Endothelial cell of umbilical vein (primary cell): ENCODE data around the gene DIP2C. TPM values are rescaled to one million over a fixed set of nuclear protein-coding genes. Genes with fewer than 3 reads are reported as not detected.

Experiments
- BruUV-seq: library from RNA; stranded (reverse); fragments of 400-500 nt; replicated peaks from 2 replicates; lab custom pipeline; 2021; lab: Mats Ljungman, UMichigan
- CTCF ChIA-PET: fragments of 300-600, 350-600 bp; sonication (Branson Sonifier 250); formaldehyde crosslinking; loops from one replicate; lab custom pipeline; 2021; ENCODE audit warnings: antibody characterized with exemption, inconsistent platforms; lab: Charles Lee
- POLR2A ChIA-PET: fragments of 300-600, 350-600 bp; sonication (Branson Sonifier 250); formaldehyde crosslinking; loops from one replicate; lab custom pipeline; 2021; ENCODE audit warnings: antibody characterized with exemption, inconsistent platforms; lab: Charles Lee
- DNase-seq: peaks from one replicate; pipeline ENCODE4 v3.0.0-alpha.2; 2011; ENCODE audit warnings: low read depth, low spot score
- FAIRE-seq: peaks from 2 replicates; lab custom pipeline; 2011; peaks lifted over from hg19 to GRCh38; lab: Jason Lieb, UNC
- H2AFZ ChIP-seq: 2 replicates; pipeline ENCODE4 v1.6.0; 2012; ENCODE audit warnings: low read depth, low read length, control low read depth, inconsistent platforms
- H3K27ac ChIP-seq: 2 replicates; pipeline ENCODE4 v1.5.1; 2011; ENCODE audit warnings: low read depth, mild to moderate bottlenecking, control low read depth, low read length, moderate library complexity; ENCODE audit not compliant: insufficient read depth
- H3K27me3 ChIP-seq, 2 experiments: 2 replicates each; pipeline versions ENCODE4 v1.6.0 to v1.6.1; 2011; ENCODE audit warnings: low read length in 2 of 2, mixed read lengths in 1 of 2; ENCODE audit not compliant: control insufficient read depth in 2 of 2, insufficient read depth in 2 of 2
- H3K36me3 ChIP-seq, 2 experiments: 2 replicates in 1 of 2; 3 replicates in 1 of 2; pipeline ENCODE4 v1.5.1; 2011; ENCODE audit warnings: low read length in 2 of 2, mild to moderate bottlenecking in 1 of 2, moderate library complexity in 1 of 2; ENCODE audit not compliant: control insufficient read depth in 2 of 2, insufficient read depth in 2 of 2; ENCODE audit errors: extremely low read depth in 1 of 2
- H3K4me1 ChIP-seq: 3 replicates; pipeline ENCODE4 v1.5.1; 2011; ENCODE audit warnings: mild to moderate bottlenecking, low read length; ENCODE audit not compliant: control insufficient read depth, insufficient read depth; ENCODE audit errors: extremely low read depth
- H3K4me2 ChIP-seq: 2 replicates; pipeline ENCODE4 v1.6.1; 2011; ENCODE audit warnings: low read length, control low read depth, mixed read lengths; ENCODE audit not compliant: insufficient read depth
- H3K4me3 ChIP-seq, 3 experiments: fragments of 200-600 bp in 1 of 3; sonication (generic), shearing (Covaris generic) in 1 of 3; replicated peaks in 1 of 3; 2 replicates each; pipeline ENCODE4 v1.5.1; 2011 to 2016; ENCODE audit warnings: control low read depth in 3 of 3, low read length in 3 of 3, mild to moderate bottlenecking in 2 of 3, inconsistent platforms in 1 of 3, low read depth in 1 of 3, moderate library complexity in 1 of 3; ENCODE audit not compliant: insufficient read depth in 1 of 3
- H3K79me2 ChIP-seq: 2 replicates; pipeline ENCODE4 v1.6.0; 2012; ENCODE audit warnings: low read length, inconsistent platforms; ENCODE audit not compliant: control insufficient read depth, insufficient read depth
- H3K9ac ChIP-seq: replicated peaks from 2 replicates; pipeline ENCODE3; 2011; ENCODE audit warnings: low read length, control low read depth; ENCODE audit not compliant: insufficient read depth; ENCODE audit errors: extremely low read depth
- H3K9me1 ChIP-seq: replicated peaks from 3 replicates; pipeline ENCODE4 v1.6.0; 2011; ENCODE audit warnings: mild to moderate bottlenecking, low read length; ENCODE audit not compliant: control insufficient read depth, insufficient read depth; ENCODE audit errors: extremely low read depth
- H3K9me3 ChIP-seq: replicated peaks from 2 replicates; pipeline ENCODE4 v1.5.1; 2012; ENCODE audit warnings: low read length, inconsistent platforms; ENCODE audit not compliant: control insufficient read depth, insufficient read depth
- H4K20me1 ChIP-seq: replicated peaks from 2 replicates; pipeline ENCODE3; 2011; ENCODE audit warnings: mild to moderate bottlenecking, low read length; ENCODE audit not compliant: control insufficient read depth, insufficient read depth; ENCODE audit errors: extremely low read depth
- CTCF ChIP-seq, 2 donors: IDR thresholded peaks; 1 replicate in 1 of 2; 2 replicates in 1 of 2; pipeline ENCODE4 v1.5.1; 2011; ENCODE audit warnings: low read length in 2 of 2, mild to moderate bottlenecking in 2 of 2, moderate library complexity in 2 of 2, control low read depth in 1 of 2, inconsistent platforms in 1 of 2, low read depth in 1 of 2; ENCODE audit not compliant: insufficient read depth in 1 of 2; ENCODE audit errors: extremely low read depth in 1 of 2
- EZH2 ChIP-seq: IDR thresholded peaks from 2 replicates; pipeline ENCODE4 v1.6.1; 2012; ENCODE audit warnings: borderline replicate concordance, low read depth, mild to moderate bottlenecking, moderate library complexity, low read length, inconsistent platforms; ENCODE audit not compliant: severe bottlenecking
- FOS ChIP-seq: IDR thresholded peaks from 2 replicates; pipeline ENCODE4 v1.6.1; 2011; ENCODE audit warnings: mild to moderate bottlenecking, low read length, moderate library complexity, borderline replicate concordance; ENCODE audit not compliant: insufficient read depth
- GATA2 ChIP-seq: IDR thresholded peaks from 2 replicates; pipeline ENCODE4 v1.7.0; 2011; ENCODE audit warnings: low read depth, mild to moderate bottlenecking, moderate library complexity, mixed read lengths, low read length; ENCODE audit not compliant: insufficient read length, insufficient read depth
- JUN ChIP-seq: IDR thresholded peaks from 2 replicates; pipeline ENCODE4 v1.6.1; 2011; ENCODE audit warnings: borderline replicate concordance, low read depth; ENCODE audit not compliant: insufficient read length, insufficient read depth
- MAX ChIP-seq: IDR thresholded peaks from 2 replicates; pipeline ENCODE4 v1.6.1; 2011; ENCODE audit not compliant: insufficient read depth, insufficient read length
- MYC ChIP-seq: IDR thresholded peaks from one replicate; pipeline ENCODE4 v1.6.1; 2011; ENCODE audit warnings: mild to moderate bottlenecking, low read depth, low read length
- POLR2A ChIP-seq: IDR thresholded peaks from 2 replicates; pipeline ENCODE4 v1.6.1; 2012; ENCODE audit warnings: low read depth, mild to moderate bottlenecking, control low read depth, low read length
- POLR2AphosphoS5 ChIP-seq: IDR thresholded peaks from 2 replicates; pipeline ENCODE4 v1.6.1; 2012; ENCODE audit warnings: low read depth, mild to moderate bottlenecking, control low read depth, low read length, moderate library complexity; ENCODE audit not compliant: insufficient read depth
- dilution Hi-C: fragments of 300-500 bp; cut with MboI; formaldehyde crosslinking; loops from one replicate; pipeline ENCODE4 v1.15.0; 2019; ENCODE audit warnings: low sequenced_read_pairs; ENCODE audit not compliant: extremely low pct_ligation_motif_present
- intact Hi-C: fragments of 100-400 bp; cut with micrococcal nuclease; formaldehyde crosslinking; loops from one replicate; pipeline ENCODE4 v1.10.0; 2022
- polyA plus RNA-seq, 4 experiments: library from polyadenylated mRNA; depleted of rRNA in 3 of 4; stranded (reverse) in 3 of 4; unstranded in 1 of 4; fragments of >200 nt; gene quantifications; 2 replicates each; pipeline versions ENCODE4 v1.2.1 to v1.2.3, GENCODE V29; 2011 to 2012; ENCODE audit warnings: missing spikeins in 1 of 4
- total RNA-seq: library from RNA; stranded (reverse); gene quantifications from 2 replicates; pipeline ENCODE4 v1.2.3, GENCODE V29; 2021

The DIP2C gene
- total and polyA plus RNA-seq, 2 donors (not counting 3 experiments of a cell fraction or from before 2014, with no cell fraction given), result 3.6 to 10.7 TPM

GRCh38 chr10:499991-500390, 189.5 kb downstream of the DIP2C start:
- FAIRE-seq (no peak), DNase-seq (no peak)
- H2AFZ ChIP-seq, result no peak overlapping the region
- no peaks in the 10 kb centered on the region for H4K20me1 ChIP-seq
- H3K36me3 ChIP-seq, result no peaks in the 10 kb centered on the region
- H3K9ac ChIP-seq, result no peak overlapping the region
- no peaks in the 10 kb centered on the region for H3K9me3 ChIP-seq
- BruUV-seq, result no TSS peak
- peaks cover 12% of the 10 kb centered on the region for H3K4me1 ChIP-seq
- no peak overlapping the region for H3K4me2 ChIP-seq
- H3K27me3 ChIP-seq, result no peaks in the 10 kb centered on the region
- H3K4me3 ChIP-seq, result no peak overlapping the region
- H3K79me2 ChIP-seq, result no peaks in the 10 kb centered on the region
- H3K9me1 ChIP-seq, result no peaks in the 10 kb centered on the region
- dilution Hi-C loops (no loop called here), intact Hi-C loops (no loop called here)
- CTCF ChIA-PET, result interaction anchor here (0.8 to 1.6 kb wide), 5 partner anchors 10 to 289 kb away, joined by 3 to 9 read pairs (median 3); no protein-coding TSS in a partner anchor
- TF ChIP-seq GATA2, result no peak
- no peak for TF ChIP-seq JUN
- no peak for TF ChIP-seq MAX
- TF ChIP-seq FOS, result no peak
- TF ChIP-seq EZH2, result no peak
- no peak for TF ChIP-seq CTCF (IDR thresholded peaks at IDR 0.05; ENCODE audit: extremely low read depth in 1 of 2, insufficient read depth in 1 of 2, low read depth in 1 of 2, low read length in 2 of 2)
- no peak for TF ChIP-seq POLR2A
- no peak for TF ChIP-seq MYC
- TF ChIP-seq POLR2AphosphoS5, result no peak
- POLR2A ChIA-PET, result no interaction called here
- no peak overlapping the region for H3K27ac ChIP-seq
